Endothelial cell of umbilical vein (primary cell): ENCODE results near the gene GRID1.

Experiments
- CTCF ChIP-seq, 2 donors: IDR thresholded peaks; 1 replicate in 1 of 2; 2 replicates in 1 of 2; pipeline ENCODE4 v1.5.1; 2011; ENCODE audit warnings: low read length in 2 of 2, mild to moderate bottlenecking in 2 of 2, moderate library complexity in 2 of 2, control low read depth in 1 of 2, inconsistent platforms in 1 of 2, low read depth in 1 of 2; ENCODE audit not compliant: insufficient read depth in 1 of 2; ENCODE audit errors: extremely low read depth in 1 of 2
- EZH2 ChIP-seq: IDR thresholded peaks from 2 replicates; pipeline ENCODE4 v1.6.1; 2012; ENCODE audit warnings: borderline replicate concordance, low read depth, mild to moderate bottlenecking, moderate library complexity, low read length, inconsistent platforms; ENCODE audit not compliant: severe bottlenecking
- GATA2 ChIP-seq: IDR thresholded peaks from 2 replicates; pipeline ENCODE4 v1.7.0; 2011; ENCODE audit warnings: low read depth, mild to moderate bottlenecking, moderate library complexity, mixed read lengths, low read length; ENCODE audit not compliant: insufficient read length, insufficient read depth
- JUN ChIP-seq: IDR thresholded peaks from 2 replicates; pipeline ENCODE4 v1.6.1; 2011; ENCODE audit warnings: borderline replicate concordance, low read depth; ENCODE audit not compliant: insufficient read length, insufficient read depth
- MAX ChIP-seq: IDR thresholded peaks from 2 replicates; pipeline ENCODE4 v1.6.1; 2011; ENCODE audit not compliant: insufficient read depth, insufficient read length
- MYC ChIP-seq: IDR thresholded peaks from one replicate; pipeline ENCODE4 v1.6.1; 2011; ENCODE audit warnings: mild to moderate bottlenecking, low read depth, low read length
- POLR2A ChIP-seq: IDR thresholded peaks from 2 replicates; pipeline ENCODE4 v1.6.1; 2012; ENCODE audit warnings: low read depth, mild to moderate bottlenecking, control low read depth, low read length
- POLR2AphosphoS5 ChIP-seq: IDR thresholded peaks from 2 replicates; pipeline ENCODE4 v1.6.1; 2012; ENCODE audit warnings: low read depth, mild to moderate bottlenecking, control low read depth, low read length, moderate library complexity; ENCODE audit not compliant: insufficient read depth

DNA sequence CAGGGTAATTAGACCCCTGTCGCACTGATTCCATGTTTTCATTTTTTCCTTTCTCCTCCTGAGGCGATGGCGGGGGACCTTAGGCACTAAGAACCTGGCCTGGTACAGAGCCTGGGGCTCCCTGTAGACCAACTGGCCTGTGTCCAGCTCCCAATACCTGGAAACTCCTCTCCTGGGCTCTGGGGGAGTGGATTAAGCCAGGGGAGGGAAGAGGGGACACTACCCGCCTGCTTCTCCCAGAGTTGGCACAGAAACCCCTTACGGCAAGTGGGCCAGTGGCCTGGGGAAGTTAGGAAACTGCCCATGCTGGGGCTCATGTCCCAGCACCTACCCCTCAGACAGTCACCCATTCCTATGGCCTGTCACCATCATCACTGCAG is 121.6 kb downstream of the GRID1 start:
- TF ChIP-seq POLR2A (no peak), CTCF (IDR thresholded peaks at IDR 0.05; ENCODE audit: extremely low read depth in 1 of 2, insufficient read depth in 1 of 2, low read depth in 1 of 2, low read length in 2 of 2) (no peak), POLR2AphosphoS5 (no peak), EZH2 (no peak), MAX (no peak), JUN (no peak), MYC (no peak), GATA2 (no peak)
